GM04504 (cell line): ENCODE measurements around the gene FTCD.
"Not testable (repeated sequence)": the region's sequence is repeated elsewhere in the genome, so short reads cannot be mapped to it uniquely, and the experiment has no call there.

Experiments used
- DNase-seq: peaks from one replicate; pipeline ENCODE4 v3.0.0-alpha.2; 2012; ENCODE audit warnings: low read depth

FTCD gene

DNA sequence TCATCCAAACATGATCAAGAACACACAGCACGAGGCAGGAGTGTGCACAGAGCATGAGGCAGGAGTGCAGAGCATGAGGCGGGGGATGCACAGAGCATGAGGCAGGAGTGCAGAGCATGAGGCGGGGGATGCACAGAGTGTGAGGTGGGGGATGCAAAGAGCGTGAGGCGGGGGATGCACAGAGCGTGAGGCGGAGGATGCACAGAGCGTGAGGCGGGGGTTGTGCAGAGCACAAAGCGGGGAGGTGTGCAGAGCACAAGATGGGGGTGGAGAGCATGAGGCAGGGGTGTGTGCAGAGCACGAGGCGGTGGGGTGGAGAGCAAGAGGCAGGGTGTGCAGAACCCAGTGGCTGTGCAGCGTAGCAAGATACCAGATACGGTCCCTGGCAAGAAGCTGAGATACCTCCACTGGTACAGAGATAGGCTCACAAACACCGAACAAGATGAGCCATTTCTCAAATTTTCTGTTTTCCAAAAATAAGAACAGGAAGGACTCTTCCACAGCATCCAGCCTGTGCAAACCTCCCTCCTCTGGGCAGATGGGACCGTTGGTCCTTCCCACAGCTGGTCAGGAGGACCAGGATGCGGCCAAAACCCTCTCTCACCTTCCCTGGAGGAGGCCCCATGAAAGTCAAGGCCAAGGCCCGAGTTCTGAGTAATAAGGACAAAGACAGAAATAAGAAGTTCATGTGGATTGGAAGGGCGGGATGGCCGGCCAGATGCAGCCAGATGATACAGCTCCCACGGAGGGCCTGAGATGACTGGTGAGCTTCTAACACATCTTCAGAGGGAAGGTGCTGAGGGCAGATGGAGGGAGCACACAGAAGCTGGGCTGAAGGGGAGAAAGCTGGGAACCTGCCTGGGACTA is 16.9 kb upstream of the FTCD start:
- DNase-seq = no peak

DNA sequence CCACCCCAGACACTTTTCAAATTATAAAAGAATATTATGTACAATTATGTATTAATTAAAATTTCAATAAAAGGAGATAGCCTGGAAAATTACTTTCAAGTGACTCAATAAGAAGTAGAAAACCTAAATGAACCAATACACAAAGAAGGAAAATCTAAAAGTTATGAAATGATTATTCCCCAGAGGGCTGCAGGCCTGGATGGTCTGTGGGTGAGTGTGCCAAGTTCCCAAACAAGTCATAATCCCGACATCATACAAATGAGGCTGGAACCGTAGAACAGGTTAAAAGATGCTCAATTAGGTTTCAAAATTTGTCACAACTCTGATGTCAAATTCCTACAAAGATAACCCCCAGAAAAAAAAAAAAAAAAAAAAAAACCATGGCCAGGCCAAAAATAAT is 16.2 kb upstream of the FTCD start:
- DNase-seq = no peak

DNA sequence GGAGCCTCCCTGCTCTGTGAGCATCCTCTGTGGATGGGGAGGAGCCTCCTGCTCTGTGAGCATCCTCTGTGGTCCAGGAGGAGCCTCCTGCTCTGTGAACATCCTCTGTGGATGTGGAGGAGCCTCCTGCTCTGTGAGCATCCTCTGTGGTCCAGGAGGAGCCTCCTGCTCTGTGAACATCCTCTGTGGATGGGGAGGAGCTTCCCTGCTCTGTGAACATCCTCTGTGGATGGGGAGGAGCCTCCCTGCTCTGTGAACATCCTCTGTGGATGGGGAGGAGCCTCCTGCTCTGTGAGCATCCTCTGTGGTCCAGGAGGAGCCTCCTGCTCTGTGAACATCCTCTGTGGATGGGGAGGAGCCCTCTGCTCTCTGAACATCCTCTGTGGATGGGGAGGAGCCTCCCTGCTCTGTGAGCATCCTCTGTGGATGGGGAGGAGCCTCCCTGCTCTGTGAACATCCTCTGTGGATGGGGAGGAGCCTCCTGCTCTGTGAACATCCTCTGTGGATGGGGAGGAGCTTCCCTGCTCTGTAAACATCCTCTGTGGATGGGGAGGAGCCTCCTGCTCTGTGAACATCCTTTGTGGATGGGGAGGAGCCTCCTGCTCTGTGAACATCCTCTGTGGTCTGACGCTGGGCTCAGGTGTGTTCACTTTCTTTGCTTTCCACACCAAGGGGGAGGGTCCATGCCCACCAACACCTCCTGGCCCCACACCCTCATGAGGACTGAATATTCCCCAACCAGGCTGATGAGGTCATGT is 15.2 kb upstream of the FTCD start:
- DNase-seq = not testable (repeated sequence)

DNA sequence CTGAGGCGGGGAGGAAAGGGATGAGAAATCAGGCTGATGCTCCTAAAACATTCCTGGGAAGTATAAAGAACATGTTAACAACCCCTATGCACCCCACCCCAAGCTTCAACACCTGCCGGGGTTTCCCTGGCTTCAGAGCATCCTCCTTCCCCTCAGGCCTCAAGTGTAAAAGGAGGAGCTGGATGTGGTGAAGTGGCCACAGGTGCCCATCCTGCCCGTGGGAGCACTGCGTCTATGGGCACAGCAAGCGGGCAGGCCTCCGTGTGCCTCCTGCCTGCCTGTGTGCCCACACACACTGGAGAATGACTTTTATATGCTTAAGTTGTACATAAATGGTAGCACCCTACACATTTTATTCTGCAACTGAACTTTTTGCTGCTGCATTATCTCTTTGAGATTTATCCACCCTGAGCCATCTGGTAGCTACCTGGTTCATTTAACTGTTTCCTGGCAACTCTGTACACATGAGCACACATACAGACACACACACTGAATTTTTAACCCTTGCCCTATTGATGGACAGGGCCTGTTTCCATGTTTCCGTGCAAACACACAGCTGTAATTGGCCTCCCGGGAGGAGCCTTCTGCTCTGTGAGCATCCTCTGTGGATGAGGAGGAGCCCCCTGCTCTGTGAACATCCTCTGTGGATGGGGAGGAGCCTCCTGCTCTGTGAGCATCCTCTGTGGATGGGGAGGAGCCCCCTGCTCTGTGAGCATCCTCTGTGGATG is 13.4 kb upstream of the FTCD start:
- DNase-seq = no peak

DNA sequence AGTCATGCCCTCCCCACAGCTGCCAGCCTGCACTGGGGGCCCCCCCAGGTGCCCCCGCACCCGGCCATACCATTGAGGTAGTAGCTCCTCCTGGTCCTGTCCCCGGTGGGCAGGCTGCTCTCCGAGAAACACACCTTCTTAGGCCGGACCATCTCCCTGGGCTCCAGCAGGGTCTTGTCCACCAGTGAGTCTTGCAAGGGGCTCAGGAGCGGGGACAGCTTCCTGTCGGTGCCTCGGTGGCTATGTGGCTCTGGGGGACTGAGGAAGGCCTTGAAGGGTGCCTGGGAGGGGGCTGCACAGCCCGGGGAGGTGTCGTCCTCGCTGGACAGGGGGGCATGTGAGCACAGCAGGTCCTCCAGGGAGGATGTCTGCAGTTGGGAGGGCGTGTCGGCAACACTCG is 12.9 kb upstream of the FTCD start:
- no peak for DNase-seq

DNA sequence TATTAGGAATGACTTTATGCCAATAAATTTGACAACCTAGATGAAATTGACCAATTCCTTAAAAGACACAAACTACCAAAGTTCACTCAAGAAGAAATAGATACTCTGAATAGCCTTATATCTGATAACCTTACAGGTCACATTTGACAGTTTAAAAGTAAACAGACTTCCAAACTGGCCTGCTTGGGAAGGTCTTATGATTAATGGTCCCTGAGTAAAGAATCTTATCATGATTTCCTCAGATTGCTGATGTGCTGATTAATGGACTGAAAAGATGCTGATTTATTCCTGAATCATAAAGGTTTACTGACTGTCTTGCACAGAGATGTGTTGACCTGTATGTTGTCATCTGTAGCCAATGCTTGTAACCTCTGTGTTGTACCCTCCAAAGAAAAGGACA is 9.7 kb upstream of the FTCD start:
- DNase-seq = no peak

DNA sequence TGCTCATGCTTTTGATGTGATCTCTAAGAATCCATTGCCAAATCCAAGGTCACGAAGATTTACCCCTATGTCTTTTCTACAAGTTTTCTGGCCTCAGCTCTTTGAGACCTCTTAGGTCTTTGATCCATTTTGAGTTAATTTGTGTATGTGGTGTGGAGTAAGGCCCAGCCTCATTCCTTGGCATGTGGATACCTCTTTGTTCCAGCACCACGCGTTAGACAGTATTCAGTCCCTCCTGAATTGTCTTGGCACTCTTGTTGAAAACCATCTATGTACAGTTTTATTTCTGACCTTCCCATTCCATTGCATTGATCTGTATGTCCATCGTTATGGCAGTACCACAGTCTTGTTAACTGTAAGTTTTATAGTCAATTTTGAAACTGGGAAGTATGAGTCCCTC is 8.0 kb upstream of the FTCD start:
- no peak for DNase-seq

DNA sequence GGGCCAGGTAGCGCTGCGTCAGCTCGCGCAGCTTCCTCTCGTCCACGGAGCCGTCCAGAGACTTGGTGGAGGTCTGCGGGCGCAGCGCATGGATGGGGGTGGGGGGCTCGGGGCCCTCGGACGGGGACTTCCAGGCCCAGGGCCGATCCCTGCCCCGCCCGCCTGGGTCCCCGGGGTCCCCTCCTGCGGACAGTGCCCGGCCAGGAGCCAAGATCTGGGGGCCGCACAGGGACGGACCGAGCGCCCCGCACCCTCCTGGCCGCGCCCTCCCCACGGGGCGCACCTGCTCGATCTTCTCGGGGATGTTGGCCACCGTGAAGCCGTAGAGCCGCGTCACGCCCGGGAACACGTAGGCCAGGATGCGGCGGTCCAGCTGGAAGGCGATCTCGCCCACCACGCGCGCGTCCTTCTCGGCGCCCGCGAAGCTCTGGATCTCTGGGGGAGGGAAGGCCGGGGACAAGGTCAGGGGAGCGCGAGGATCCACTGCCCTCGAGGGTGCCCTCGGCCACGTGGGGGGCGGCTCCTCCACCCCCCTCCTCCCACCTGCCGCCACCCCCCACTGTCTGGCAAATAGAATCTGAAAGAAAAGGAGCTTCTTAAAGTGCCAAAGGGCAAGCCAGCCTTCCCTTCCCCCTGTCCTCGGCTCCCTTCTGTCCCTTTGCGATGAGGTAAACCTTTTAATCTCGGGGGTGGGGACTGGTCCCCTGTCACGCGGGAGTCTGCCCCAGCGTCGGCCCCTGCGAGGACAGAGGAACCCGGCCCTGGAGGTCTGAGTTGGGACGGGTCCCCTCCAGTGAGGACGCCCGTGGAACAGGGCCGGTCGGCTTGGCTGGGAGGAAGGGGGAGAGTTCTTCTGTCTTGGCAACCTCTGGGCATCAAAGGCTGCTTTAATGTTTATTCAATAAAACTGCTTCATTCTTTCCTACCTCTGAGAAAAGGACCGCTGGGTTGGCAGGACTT is 6.5 kb upstream of the FTCD start:
- no peak for DNase-seq

DNA sequence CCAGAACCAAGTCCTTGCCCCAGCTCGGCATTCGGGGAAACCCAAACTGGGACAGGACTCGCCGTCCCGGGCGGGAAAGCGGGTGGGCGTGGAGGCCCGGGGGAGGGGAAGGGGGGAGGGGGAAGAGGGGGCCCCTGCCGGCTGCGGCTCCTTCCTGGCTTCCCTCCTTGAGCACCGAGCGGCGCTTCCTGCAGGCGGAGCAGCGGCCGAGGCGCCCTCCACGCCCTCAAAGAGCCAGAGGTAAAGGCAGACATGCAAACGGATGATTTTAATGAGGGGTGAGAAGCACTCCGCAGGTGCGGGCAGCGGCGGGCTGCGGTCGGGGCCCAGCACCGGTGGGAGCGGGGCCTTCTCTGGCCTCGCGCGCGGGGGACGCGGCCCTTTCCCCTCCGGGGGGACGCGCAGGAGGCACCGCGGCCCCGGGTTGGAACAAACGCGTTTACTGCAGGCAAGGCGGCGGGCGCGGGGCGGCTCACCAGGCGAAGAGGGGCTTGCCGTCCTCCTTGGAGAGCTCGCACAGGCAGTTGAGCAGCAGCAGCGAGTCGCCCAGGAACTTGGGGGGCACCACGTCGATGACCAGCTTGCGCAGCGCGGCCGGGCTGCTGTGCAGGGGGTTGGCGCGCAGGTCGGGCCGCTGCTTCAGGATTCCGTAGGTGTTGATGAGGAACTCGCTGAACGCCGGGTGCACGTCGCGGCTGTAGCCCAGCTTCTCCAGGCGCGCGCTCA is 5.7 kb upstream of the FTCD start:
- DNase-seq = no peak

DNA sequence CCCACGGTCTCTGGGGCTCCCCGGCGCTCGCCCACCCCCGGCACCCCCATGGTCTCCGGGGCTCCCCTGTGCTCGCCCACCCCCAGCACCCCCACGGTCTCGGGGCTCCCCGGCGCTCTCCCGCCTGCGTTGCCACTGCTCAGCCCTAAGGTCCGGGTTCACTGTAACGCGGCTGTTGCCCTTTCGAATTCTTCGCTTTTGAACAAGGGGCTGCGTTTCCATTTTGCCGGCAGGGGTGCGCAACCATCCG is 5.2 kb upstream of the FTCD start:
- no peak for DNase-seq

DNA sequence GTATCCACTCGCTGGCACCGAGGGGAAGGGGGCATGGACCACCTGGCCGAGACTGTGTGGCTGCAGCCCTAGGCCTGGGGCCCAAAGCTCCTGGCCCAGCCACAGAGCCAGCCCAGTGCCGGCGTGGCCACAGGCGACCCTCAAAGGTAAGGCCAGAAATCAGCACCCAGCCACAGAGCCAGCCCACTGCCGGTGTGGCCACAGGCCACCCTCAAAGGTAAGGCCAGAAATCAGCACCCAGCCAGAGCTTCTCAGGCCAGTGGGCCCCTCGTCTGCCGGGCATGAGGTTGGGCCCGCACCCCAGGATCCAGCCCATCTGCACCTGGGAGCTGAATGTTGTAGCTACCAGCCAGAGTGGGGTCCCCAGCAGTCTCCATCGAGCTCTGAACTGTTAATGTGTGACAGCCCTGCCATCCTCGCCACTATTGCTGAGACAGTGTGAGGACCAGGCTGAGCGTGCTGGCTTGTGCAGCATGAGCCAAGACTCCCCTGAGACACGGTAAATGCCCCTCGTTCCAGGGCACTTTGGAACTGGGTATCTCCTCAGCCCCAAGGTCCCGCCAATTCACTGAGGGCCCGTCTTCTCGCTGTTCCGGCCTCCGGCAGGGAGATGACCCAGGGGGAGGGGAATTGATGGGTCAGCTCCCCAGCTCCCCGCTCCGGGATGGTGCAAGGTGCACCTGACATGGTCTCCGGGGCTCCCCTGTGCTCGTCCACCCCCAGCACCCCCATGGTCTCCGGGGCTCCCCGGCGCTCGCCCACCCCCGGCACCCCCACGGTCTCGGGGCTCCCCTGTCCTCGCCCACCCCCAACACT is 4.7 kb upstream of the FTCD start:
- DNase-seq = no peak

DNA sequence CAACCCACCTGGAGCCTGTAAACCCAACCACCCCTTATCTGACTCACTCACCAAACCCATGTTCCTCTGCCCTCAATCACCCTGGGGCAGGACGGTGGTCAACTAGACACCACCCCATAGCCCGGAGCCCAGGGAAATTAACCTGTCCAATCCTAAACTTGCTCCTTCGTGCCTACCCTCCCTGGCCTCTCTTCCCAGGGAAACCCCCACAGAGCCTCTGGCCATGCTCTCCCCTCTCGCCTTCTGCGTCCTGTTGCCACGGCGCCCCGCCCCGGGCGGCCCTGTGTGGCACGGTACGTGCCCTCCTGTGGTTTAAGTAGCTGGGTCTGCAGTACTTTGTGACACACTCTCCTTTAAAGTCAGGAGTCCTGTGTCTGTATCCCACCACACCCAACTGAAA is 4.0 kb upstream of the FTCD start:
- DNase-seq = no peak

DNA sequence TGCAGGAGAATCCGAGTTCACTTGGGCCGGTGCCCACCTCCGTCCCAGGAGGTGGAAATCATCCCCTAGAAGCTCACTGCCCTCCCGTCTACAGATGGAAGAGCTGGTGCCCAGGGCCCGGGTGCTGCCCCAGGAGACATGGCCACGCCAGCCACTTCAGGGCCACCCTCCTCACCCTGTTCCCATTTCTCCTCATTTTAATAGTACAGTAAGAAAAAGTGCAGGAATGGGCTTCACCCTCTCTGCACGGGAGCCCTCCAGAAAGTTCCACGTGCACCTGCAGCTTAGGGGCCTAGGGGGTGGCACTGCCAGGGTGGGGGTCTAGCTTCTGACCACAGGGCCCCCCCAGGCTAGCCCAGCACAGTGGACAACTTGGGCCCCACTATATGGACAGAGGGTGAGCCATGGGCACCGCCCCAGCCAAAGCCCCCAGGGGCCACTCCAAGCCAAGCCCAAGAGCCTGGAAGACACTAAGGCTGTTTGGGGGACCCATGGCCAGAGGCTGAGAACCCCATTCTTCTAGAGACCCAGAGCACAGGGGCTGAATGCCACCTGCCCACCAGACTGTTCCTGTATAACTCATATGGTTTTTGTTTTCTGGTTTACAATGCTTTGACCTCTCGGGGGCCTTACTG is 3.4 kb upstream of the FTCD start:
- no peak for DNase-seq

DNA sequence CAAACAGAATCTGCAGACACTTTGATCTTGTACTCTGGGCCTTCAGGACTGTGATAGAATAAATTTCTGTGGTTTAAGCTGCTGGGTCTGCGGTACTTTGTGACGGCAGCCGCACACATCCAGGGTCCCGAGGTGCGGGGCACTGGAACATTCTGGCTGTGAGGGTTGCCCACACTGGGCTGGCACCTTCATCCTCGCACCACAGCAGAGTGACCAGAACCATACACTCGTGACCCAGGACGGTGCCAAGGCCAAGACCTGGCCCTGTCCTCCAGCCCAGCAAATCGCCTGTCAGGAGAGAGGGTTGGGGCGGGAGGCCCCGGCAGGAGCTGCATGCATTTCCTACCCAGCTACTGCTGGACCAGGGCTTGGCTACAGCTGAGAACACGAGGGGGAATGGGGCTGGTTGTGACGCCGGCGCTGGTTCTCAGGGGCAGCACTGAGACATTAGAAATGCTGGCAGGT is 2.6 kb upstream of the FTCD start:
- DNase-seq = no peak

DNA sequence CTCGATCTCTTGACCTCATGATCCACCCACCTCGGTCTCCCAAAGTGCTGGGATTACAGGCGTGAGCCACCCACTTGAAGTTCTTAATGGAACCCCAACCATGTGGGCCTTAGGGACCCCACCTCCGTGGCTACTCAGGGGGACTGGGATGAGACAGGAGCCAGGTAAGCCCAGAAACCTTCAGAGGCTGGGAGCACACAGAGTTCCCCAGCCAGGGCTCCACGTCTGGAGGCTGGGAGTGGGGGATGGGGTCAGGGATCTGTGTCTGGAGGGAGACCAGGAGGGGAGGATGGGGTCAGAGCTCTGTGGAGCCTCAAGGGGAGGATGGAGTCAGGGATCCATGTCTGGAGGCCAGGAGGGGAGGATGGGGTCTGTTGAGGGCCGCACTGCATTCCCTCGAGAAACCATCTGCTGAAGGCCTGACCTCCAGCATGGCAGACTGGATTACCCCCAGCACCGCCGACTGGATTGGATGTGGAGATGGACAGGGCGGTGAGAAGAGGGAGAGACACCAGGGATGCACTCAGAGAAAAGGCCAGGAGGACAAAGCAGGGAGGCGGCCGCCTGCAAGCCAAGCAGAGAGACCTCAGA is 2.1 kb upstream of the FTCD start:
- DNase-seq = no peak

DNA sequence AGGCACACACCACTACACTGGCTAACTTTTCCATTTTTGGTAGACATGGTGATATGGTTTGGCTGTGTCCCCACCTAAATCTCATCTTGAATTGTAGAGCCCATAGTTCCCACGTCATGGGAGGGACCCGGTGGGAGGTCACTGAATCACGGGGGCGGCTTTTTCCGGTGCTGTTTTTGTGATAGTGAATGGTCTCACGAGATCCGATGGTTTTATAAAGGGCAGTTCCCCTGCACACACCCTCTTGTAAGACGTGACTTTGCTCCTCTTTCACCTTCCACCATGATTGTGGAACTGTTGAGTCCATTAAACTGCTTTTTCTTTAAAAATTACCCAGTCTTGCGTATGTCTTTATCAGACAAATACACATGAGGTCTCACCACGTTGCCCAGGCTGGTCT is 1.3 kb upstream of the FTCD start:
- DNase-seq = no peak

DNA sequence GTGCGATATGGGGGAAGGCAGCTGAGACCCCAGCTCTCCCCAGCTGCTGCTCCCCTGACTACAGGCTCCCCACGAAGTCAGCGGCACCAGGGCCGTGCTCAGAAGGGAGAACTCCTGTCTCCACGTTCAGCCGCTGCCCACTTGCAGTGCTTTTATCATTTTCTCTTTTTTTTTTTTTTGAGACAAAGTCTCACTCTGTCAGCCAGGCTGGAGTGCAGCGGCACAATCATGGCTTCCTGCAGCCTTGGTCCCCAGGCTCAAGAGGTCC is 933 bp upstream of the FTCD start:
- DNase-seq = no peak

DNA sequence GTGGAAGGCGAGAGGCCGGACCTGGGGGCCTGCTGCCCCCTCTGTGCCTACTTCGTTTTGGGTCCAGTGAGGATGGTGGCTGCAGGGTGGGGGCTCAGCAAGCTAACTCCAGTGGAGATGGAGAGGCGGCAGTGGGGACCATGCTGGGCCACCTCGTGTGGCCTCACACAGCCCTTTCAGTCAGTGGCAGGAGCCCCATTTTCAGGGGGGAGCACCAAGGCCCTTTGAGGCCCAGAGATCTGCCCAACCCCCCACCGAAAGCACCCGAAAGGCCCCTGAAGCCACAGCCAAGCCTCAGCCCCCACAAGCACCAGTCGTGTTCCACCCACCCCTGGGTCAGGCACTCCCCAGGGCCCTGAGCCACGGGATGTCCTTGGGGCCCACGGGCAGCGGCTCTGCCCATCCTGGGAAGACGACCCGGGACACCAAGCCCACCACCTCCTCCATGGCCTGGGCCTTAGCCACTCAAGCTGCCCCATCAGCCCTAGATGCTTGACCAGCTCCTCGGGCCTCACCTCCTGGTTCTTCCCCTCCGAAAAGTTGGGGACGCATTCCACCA is 345 bp downstream of the FTCD start:
- no peak for DNase-seq

DNA sequence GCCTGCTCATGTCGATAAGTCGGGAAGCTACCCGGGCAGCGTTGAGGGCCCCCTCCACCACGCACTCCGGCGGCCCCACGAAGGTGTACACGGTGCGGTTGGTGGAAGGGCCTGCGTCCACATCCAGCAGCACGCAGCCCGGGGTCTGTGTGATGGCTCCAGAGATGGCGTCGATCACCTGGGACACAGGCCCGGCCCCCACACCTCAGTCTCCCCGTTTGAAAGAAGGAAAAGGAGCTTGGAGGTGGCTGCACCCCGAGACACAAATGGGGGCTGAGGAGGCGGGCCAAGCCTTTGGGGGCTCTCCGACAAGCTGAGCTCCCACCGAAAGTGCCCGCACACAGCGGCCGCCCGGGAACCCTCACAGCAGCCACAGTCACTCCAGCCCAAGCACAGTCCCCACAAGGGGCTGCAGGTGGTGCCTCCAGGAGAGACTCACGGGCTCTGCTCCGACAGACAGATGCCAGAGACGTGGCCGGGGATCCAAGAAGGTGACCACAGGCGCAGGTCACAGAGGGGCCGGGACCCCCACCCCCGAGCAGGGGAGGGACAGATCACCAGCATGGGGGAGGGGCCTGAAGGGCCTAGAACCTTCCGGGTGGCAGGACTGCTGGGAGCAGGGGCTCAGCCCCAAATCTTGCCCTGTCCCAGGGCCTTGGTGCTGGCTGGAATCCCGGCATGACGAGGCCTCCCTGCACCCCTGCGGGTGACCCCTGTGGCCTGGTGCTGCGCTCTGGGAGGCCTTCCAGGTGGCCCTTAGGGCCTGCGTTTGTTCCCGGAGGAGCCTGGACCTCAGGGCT is 1.0 kb downstream of the FTCD start:
- DNase-seq = no peak
